HCT116 (cell line): ENCODE results near the gene BTBD9.

Experiments
- EZH2 ChIP-seq: fragments of 200-600 bp; sonication (generic); IDR thresholded peaks from 2 replicates; pipeline ENCODE4 v1.6.1; 2017; ENCODE audit warnings: antibody characterized with exemption, mixed run types
- POLR2AphosphoS5 ChIP-seq: IDR thresholded peaks from 2 replicates; pipeline ENCODE4 v1.6.1; 2011; ENCODE audit warnings: mild to moderate bottlenecking, low read depth, low read length, moderate library complexity
- TF ChIP-seq, protein P1 (sequence below), 3 experiments: fragments of 200-600 bp in 1 of 3; sonication (generic) in 1 of 3; IDR thresholded peaks in 2 of 3; conservative IDR thresholded peaks in 1 of 3; 2 replicates each; pipeline ENCODE4 v1.5.1; 2012 to 2017; ENCODE audit warnings: low read depth in 2 of 3, low read length in 2 of 3, antibody characterized with exemption in 1 of 3, borderline replicate concordance in 1 of 3, control low read depth in 1 of 3, mild to moderate bottlenecking in 1 of 3, mixed read lengths in 1 of 3, mixed run types in 1 of 3, moderate library complexity in 1 of 3; ENCODE audit not compliant: insufficient read depth in 1 of 3

DNA sequence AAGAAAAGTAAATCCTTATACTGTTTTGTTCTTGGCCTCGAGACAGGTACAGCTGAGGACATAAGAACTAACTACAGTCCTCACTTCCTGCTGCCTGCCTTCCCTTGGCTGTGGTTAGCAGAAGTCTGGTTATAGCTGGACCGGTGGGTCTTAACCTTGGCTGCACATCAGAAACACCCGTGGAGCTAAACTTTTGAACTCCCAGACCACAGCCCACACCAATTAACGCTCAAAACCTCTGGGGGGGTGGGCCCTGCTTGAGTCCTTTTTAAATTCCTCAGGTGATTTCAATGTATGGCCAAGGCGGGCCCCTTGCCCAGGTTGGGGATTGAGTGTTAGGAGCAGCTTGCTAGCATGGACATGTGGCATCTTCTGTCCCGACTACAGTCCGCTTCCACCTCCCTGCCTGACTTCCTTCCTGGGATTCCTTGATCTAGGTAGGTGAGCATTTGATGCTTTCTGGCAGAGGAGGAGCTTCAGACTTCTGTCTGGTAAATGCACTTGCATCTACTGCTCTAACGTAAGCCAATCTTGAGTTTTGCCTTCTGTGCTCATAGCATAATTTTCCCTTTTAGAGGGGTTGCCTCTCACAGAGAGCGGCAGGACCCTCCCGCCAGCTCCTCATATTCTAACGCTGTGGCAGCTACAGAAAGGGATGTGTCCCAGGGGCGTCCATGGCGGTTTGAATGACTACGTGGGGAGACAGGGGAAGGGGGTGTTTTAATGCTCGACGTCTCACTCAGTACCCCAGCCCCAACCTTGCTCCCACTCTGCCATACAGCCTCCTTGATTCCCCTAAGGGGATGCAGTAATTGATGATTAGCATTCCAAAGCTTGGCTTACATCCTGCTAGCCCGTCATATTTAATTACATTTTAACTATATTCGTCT, 430.1 kb downstream of the BTBD9 start:
- TF ChIP-seq, protein P1, sequence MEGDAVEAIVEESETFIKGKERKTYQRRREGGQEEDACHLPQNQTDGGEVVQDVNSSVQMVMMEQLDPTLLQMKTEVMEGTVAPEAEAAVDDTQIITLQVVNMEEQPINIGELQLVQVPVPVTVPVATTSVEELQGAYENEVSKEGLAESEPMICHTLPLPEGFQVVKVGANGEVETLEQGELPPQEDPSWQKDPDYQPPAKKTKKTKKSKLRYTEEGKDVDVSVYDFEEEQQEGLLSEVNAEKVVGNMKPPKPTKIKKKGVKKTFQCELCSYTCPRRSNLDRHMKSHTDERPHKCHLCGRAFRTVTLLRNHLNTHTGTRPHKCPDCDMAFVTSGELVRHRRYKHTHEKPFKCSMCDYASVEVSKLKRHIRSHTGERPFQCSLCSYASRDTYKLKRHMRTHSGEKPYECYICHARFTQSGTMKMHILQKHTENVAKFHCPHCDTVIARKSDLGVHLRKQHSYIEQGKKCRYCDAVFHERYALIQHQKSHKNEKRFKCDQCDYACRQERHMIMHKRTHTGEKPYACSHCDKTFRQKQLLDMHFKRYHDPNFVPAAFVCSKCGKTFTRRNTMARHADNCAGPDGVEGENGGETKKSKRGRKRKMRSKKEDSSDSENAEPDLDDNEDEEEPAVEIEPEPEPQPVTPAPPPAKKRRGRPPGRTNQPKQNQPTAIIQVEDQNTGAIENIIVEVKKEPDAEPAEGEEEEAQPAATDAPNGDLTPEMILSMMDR (IDR thresholded peaks at IDR 0.05 in 2 of 3, conservative IDR thresholded peaks at IDR 0.05 in 1 of 3; ENCODE audit: borderline replicate concordance in 1 of 3, insufficient read depth in 1 of 3, low read depth in 2 of 3, low read length in 2 of 3), result no peak
- no peak for TF ChIP-seq POLR2AphosphoS5
- TF ChIP-seq EZH2, result no peak
